GM18861 (cell line): ENCODE data around the gene FOXD4L1.
"Not testable (repeated sequence)": the region's sequence is repeated elsewhere in the genome, so short reads cannot be mapped to it uniquely, and the experiment has no call there.

Experiments used
- ATAC-seq: cut with Tn5 transposase; IDR thresholded peaks from one replicate; pipeline ENCODE4 v1.9.1; 2021; ENCODE audit not compliant: unreplicated experiment

The FOXD4L1 gene

GRCh38 chr2:113521492-113521891 lies 23.0 kb downstream of the FOXD4L1 start:
- ATAC-seq, result not testable (repeated sequence)

GRCh38 chr2:113524986-113525385 lies 26.5 kb downstream of the FOXD4L1 start:
- not testable (repeated sequence) for ATAC-seq

- ATAC-seq, result peak; percentile 74
These were observed 29.0 kb downstream of the FOXD4L1 start for GRCh38 chr2:113527350-113528045.

GRCh38 chr2:113528126-113528525 lies 29.7 kb downstream of the FOXD4L1 start:
- not testable (repeated sequence) for ATAC-seq

GRCh38 chr2:113528904-113529303 lies 30.4 kb downstream of the FOXD4L1 start:
- ATAC-seq, result not testable (repeated sequence)

GRCh38 chr2:113532991-113533390 lies 34.5 kb downstream of the FOXD4L1 start:
- not testable (repeated sequence) for ATAC-seq

GRCh38 chr2:113536573-113536972 lies 38.1 kb downstream of the FOXD4L1 start:
- ATAC-seq, result not testable (repeated sequence)

- ATAC-seq, result not testable (repeated sequence)
These were observed 42.4 kb downstream of the FOXD4L1 start for GRCh38 chr2:113540834-113541203.

GRCh38 chr2:113541204-113541975 lies 42.9 kb downstream of the FOXD4L1 start:
- not testable (repeated sequence) for ATAC-seq

GRCh38 chr2:113541976-113542485 lies 43.6 kb downstream of the FOXD4L1 start:
- ATAC-seq, result not testable (repeated sequence)

- not testable (repeated sequence) for ATAC-seq
These were observed 44.1 kb downstream of the FOXD4L1 start for GRCh38 chr2:113542529-113542928.
